H1 (cell line): ENCODE data around the gene CCDC107. TPM values are rescaled to one million over a fixed set of nuclear protein-coding genes. Genes with fewer than 3 reads are reported as not detected.

ENCODE experiments used
- E2F6 ChIP-seq: IDR thresholded peaks from 2 replicates; pipeline ENCODE4 v1.6.1; 2012; ENCODE audit warnings: inconsistent platforms
- EP300 ChIP-seq, 2 experiments: IDR thresholded peaks; 1 replicate in 1 of 2; 2 replicates in 1 of 2; pipeline ENCODE4 v1.6.1; 2011 to 2012; ENCODE audit warnings: low read depth in 2 of 2, low read length in 2 of 2, mild to moderate bottlenecking in 2 of 2, borderline replicate concordance in 1 of 2, inconsistent platforms in 1 of 2, moderate library complexity in 1 of 2
- KDM1A ChIP-seq: fragments of 200-600, 300-600 bp; sonication (generic); IDR thresholded peaks from 2 replicates; pipeline ENCODE4 v1.7.1; 2016; ENCODE audit warnings: mild to moderate bottlenecking, low read length, borderline replicate concordance
- KDM4A ChIP-seq: IDR thresholded peaks from one replicate; pipeline ENCODE4 v1.7.1; 2012; ENCODE audit warnings: low read depth, mild to moderate bottlenecking, moderate library complexity, low read length, inconsistent platforms; ENCODE audit not compliant: severe bottlenecking
- RNF2 ChIP-seq: fragments of 200-900, 300-1000 bp; sonication (generic); IDR thresholded peaks from 2 replicates; pipeline ENCODE4 v1.7.1; 2016; ENCODE audit warnings: borderline replicate concordance, low read depth, mild to moderate bottlenecking, antibody characterized with exemption, low read length; ENCODE audit not compliant: poor library complexity, severe bottlenecking; ENCODE audit errors: missing control alignments
- SIN3A ChIP-seq, 2 experiments: IDR thresholded peaks in 1 of 2; conservative IDR thresholded peaks in 1 of 2; 2 replicates each; pipeline ENCODE4 v1.6.1; 2011 to 2012; ENCODE audit warnings: low read length in 2 of 2, improper control_type of control experiment in 1 of 2, low read depth in 1 of 2, mild to moderate bottlenecking in 1 of 2
- microRNA-seq, 2 experiments: library from miRNA; unstranded; fragments of <30 nt; microRNA quantifications; one replicate each; pipeline versions ENCODE4 to v1.2.0, GENCODE V29; 2016 to 2020; ENCODE audit warnings: borderline microRNAs expressed in 2 of 2, borderline number of aligned reads in 2 of 2, borderline replicate concordance in 1 of 2
- polyA plus RNA-seq, 7 experiments: library from polyadenylated mRNA; depleted of rRNA in 3 of 7; stranded (reverse) in 5 of 7; unstranded in 2 of 7; fragments of >200 nt in 5 of 7; fragments of 200-250 nt in 2 of 7; gene quantifications; 1 replicate in 5 of 7; 2 replicates in 1 of 7; 4 replicates in 1 of 7; pipeline versions ENCODE4 v1.2.1 to v1.2.3, GENCODE V29; 2011 to 2013; ENCODE audit warnings: missing spikeins in 2 of 7, mixed read lengths in 2 of 7
- small RNA-seq: library from polyadenylated mRNA; stranded (forward); fragments of <200 nt; extraction: miRNeasy Mini kit (QIAGEN cat#:217004); gene quantifications from one replicate; pipeline ENCODE3, GENCODE V24; 2013; ENCODE audit not compliant: insufficient read depth
- total RNA-seq: library from RNA; stranded (reverse); fragmentation: NEBNext Ultra II Directional; extraction: Animal tissue kit (Norgen Biotek cat#: 25700); gene quantifications from 2 replicates; pipeline ENCODE4 v1.2.1, GENCODE V29; 2021
- TF ChIP-seq, protein P1 (sequence below), 3 experiments: IDR thresholded peaks; 1 replicate in 2 of 3; 2 replicates in 1 of 3; pipeline versions ENCODE4 v1.5.1 to v1.6.1; 2011; ENCODE audit warnings: low read length in 3 of 3, mild to moderate bottlenecking in 3 of 3, inconsistent platforms in 2 of 3, low read depth in 1 of 3, moderate library complexity in 1 of 3; ENCODE audit not compliant: insufficient read depth in 1 of 3; ENCODE audit errors: control extremely low read depth in 1 of 3

CCDC107 gene
- total and polyA plus RNA-seq, 2 of the 8 experiments (the other 6 are each of a cell fraction or from before 2014, with no cell fraction given): 8.2 to 9.0 TPM

GRCh38 chr9:35710818-35711500, 52.9 kb downstream of the CCDC107 start (continued):
- TF ChIP-seq, protein P1, sequence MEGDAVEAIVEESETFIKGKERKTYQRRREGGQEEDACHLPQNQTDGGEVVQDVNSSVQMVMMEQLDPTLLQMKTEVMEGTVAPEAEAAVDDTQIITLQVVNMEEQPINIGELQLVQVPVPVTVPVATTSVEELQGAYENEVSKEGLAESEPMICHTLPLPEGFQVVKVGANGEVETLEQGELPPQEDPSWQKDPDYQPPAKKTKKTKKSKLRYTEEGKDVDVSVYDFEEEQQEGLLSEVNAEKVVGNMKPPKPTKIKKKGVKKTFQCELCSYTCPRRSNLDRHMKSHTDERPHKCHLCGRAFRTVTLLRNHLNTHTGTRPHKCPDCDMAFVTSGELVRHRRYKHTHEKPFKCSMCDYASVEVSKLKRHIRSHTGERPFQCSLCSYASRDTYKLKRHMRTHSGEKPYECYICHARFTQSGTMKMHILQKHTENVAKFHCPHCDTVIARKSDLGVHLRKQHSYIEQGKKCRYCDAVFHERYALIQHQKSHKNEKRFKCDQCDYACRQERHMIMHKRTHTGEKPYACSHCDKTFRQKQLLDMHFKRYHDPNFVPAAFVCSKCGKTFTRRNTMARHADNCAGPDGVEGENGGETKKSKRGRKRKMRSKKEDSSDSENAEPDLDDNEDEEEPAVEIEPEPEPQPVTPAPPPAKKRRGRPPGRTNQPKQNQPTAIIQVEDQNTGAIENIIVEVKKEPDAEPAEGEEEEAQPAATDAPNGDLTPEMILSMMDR (IDR thresholded peaks at IDR 0.05; ENCODE audit: control extremely low read depth in 1 of 3, insufficient read depth in 1 of 3, low read depth in 1 of 3, low read length in 3 of 3): no peak
- TF ChIP-seq E2F6 (no peak), KDM1A (no peak), RNF2 (no peak), SIN3A (conservative IDR thresholded peaks at IDR 0.05 in 1 of 2, IDR thresholded peaks at IDR 0.05 in 1 of 2; ENCODE audit: low read depth in 1 of 2, low read length in 2 of 2) (no peak), KDM4A (no peak), EP300 (IDR thresholded peaks at IDR 0.05; ENCODE audit: borderline replicate concordance in 1 of 2, low read depth in 2 of 2, low read length in 2 of 2) (no peak)

Small RNA genes lying within 50 kb of the gene (microRNA-seq; reads per million reads assigned to microRNA genes)
- gene MIR6852: 0 to 0.23 reads per million in 2 experiments

Small RNA genes lying within 50 kb of the gene (small RNA-seq; reads per million reads assigned to genes)
- gene RMRP (not detected), gene RN7SL22P (not detected)

Other genes with a start within 250 kb of the CCDC107 start
- gene RUSC2, start 168.2 kb upstream of the CCDC107 start, total RNA-seq: 6.8 and 7.9 TPM in 2 replicates
- gene RUSC2, start 168.2 kb upstream of the CCDC107 start, polyA plus RNA-seq (2011; rRNA removed): 4.2 and 5.7 TPM in 2 replicates
- 13.9 and 17.5 TPM in 2 replicates for gene TESK1, start 53.0 kb upstream of the CCDC107 start, total RNA-seq
- 13.5 and 19.2 TPM in 2 replicates for gene TESK1, start 53.0 kb upstream of the CCDC107 start, polyA plus RNA-seq (2011; rRNA removed)
- gene CD72, start 39.9 kb upstream of the CCDC107 start, total RNA-seq: 4.0 and 4.5 TPM in 2 replicates
- 4.5 and 4.9 TPM in 2 replicates for gene CD72, start 39.9 kb upstream of the CCDC107 start, polyA plus RNA-seq (2011; rRNA removed)
- gene SIT1, start 7.4 kb upstream of the CCDC107 start, total RNA-seq: 7.8 and 8.2 TPM in 2 replicates
- 11.4 and 12.8 TPM in 2 replicates for gene SIT1, start 7.4 kb upstream of the CCDC107 start, polyA plus RNA-seq (2011; rRNA removed)
- 14,987 and 16,528 TPM in 2 replicates for gene RMRP, start 273 bp upstream of the CCDC107 start, total RNA-seq
- gene RMRP, start 273 bp upstream of the CCDC107 start, polyA plus RNA-seq (2011; rRNA removed): 105 and 169 TPM in 2 replicates
- gene ARHGEF39, start 6.9 kb downstream of the CCDC107 start, total RNA-seq: 17.5 and 18.6 TPM in 2 replicates
- gene ARHGEF39, start 6.9 kb downstream of the CCDC107 start, polyA plus RNA-seq (2011; rRNA removed): 15.9 and 18.7 TPM in 2 replicates
- 1.3 and 1.4 TPM in 2 replicates for gene CA9, start 15.6 kb downstream of the CCDC107 start, total RNA-seq
- 1.8 and 2.4 TPM in 2 replicates for gene CA9, start 15.6 kb downstream of the CCDC107 start, polyA plus RNA-seq (2011; rRNA removed)
- 181 and 197 TPM in 2 replicates for gene TPM2, start 31.6 kb downstream of the CCDC107 start, total RNA-seq
- 62.5 and 71.2 TPM in 2 replicates for gene TPM2, start 31.6 kb downstream of the CCDC107 start, polyA plus RNA-seq (2011; rRNA removed)
- 87.9 and 90.1 TPM in 2 replicates for gene TLN1, start 73.9 kb downstream of the CCDC107 start, total RNA-seq
- gene TLN1, start 73.9 kb downstream of the CCDC107 start, polyA plus RNA-seq (2011; rRNA removed): 28.1 and 42.4 TPM in 2 replicates
- 24.4 and 26.5 TPM in 2 replicates for gene CREB3, start 74.4 kb downstream of the CCDC107 start, total RNA-seq
- 25.7 and 29.1 TPM in 2 replicates for gene CREB3, start 74.4 kb downstream of the CCDC107 start, polyA plus RNA-seq (2011; rRNA removed)
- gene GBA2, start 90.9 kb downstream of the CCDC107 start, total RNA-seq: 69.1 and 71.9 TPM in 2 replicates
- 64.2 and 81.4 TPM in 2 replicates for gene GBA2, start 90.9 kb downstream of the CCDC107 start, polyA plus RNA-seq (2011; rRNA removed)
- gene RGP1, start 91.0 kb downstream of the CCDC107 start, total RNA-seq: 21.8 and 22.7 TPM in 2 replicates
- 11.8 and 13.9 TPM in 2 replicates for gene RGP1, start 91.0 kb downstream of the CCDC107 start, polyA plus RNA-seq (2011; rRNA removed)
- not detected in 2 replicates for gene MSMP, start 96.0 kb downstream of the CCDC107 start, total RNA-seq
- gene MSMP, start 96.0 kb downstream of the CCDC107 start, polyA plus RNA-seq (2011; rRNA removed): 0.53 and 1.3 TPM in 2 replicates
- 11.0 and 14.3 TPM in 2 replicates for gene NPR2, start 133.3 kb downstream of the CCDC107 start, total RNA-seq
- 13.7 and 17.0 TPM in 2 replicates for gene NPR2, start 133.3 kb downstream of the CCDC107 start, polyA plus RNA-seq (2011; rRNA removed)
- gene SPAG8, start 154.0 kb downstream of the CCDC107 start, total RNA-seq: 0.37 and 0.55 TPM in 2 replicates
- 0.31 and 0.44 TPM in 2 replicates for gene SPAG8, start 154.0 kb downstream of the CCDC107 start, polyA plus RNA-seq (2011; rRNA removed)
- 32.1 and 34.8 TPM in 2 replicates for gene HINT2, start 156.8 kb downstream of the CCDC107 start, total RNA-seq
- gene HINT2, start 156.8 kb downstream of the CCDC107 start, polyA plus RNA-seq (2011; rRNA removed): 51.2 and 62.1 TPM in 2 replicates
- not detected in 2 replicates for gene FAM221B, start 170.4 kb downstream of the CCDC107 start, total RNA-seq
- 0.03 TPM in 1 of 2 replicates, not detected in the other for gene FAM221B, start 170.4 kb downstream of the CCDC107 start, polyA plus RNA-seq (2011; rRNA removed)
- gene TMEM8B, start 170.9 kb downstream of the CCDC107 start, total RNA-seq: 5.7 and 7.5 TPM in 2 replicates
- gene TMEM8B, start 170.9 kb downstream of the CCDC107 start, polyA plus RNA-seq (2011; rRNA removed): 10.4 and 12.2 TPM in 2 replicates
- gene OR13J1, start 212.1 kb downstream of the CCDC107 start, total RNA-seq: not detected in 2 replicates
- not detected in 2 replicates for gene OR13J1, start 212.1 kb downstream of the CCDC107 start, polyA plus RNA-seq (2011; rRNA removed)
- not detected in 2 replicates for gene HRCT1, start 247.9 kb downstream of the CCDC107 start, total RNA-seq
- not detected in 2 replicates for gene HRCT1, start 247.9 kb downstream of the CCDC107 start, polyA plus RNA-seq (2011; rRNA removed)